Activated CD4-positive, alpha-beta T cell treated with anti-CD3 and anti-CD28 coated beads, Interleukin-2, amount 50 U/mL, for 48 hours (primary cell): Measurements from ENCODE around the gene DCP2.
A peak's percentile ranks its signal among the peaks of the same experiment; 100 is the strongest.
"Not testable (repeated sequence)": the region's sequence is repeated elsewhere in the genome, so short reads cannot be mapped to it uniquely, and the experiment has no call there.

Experiments used
- DNase-seq, 2 experiments: peaks; one replicate each; pipeline ENCODE4 v3.0.0-alpha.2; 2020

The DCP2 gene

DNA sequence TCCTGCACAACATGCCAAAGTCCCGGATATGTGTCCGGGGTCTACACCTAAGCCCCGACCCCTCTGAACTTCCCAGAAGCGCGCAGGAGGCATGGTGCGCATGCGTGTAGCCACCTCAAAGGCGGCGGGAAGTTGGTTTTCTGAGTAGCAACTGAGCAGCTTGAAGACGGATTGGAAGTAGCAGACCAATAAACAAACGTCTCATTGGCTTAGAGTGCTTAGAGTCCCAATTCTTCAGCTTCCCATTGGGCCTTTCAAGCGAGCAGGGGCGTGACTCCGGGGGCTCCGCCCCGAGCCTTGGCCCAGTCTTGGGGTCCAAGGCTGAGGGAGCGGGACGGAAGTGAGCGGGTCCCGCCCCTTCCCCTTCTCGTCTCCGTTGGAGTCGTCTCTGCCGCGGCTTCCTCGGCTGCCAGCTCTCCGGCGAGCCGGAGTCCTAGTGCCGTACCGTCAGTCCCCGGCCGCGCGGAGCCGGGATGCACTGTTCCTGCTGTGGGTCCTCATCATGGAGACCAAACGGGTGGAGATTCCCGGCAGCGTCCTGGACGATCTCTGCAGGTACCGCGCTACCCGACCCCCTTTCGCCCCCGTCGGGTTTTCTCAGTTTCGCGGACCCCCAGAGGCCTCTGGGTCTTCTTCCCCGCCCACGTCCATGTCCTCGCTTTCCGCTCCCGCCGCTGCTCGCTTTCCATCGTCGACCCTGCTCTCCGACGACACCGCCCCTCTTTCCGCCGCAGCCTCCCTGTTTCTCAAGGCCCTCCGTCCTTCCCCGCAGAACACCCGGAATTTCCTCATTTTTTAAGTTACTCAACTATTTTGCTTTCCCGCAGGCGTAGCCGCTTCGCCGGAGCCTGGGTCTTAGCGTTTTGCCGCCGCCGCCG lies at the start of gene DCP2:
TSS of gene DCP2 (plus strand) at position 367 of the 878 bp plus-strand sequence. CDS start at position 503, 136 bp downstream.
- DNase-seq, result peak; percentile 95 to 97

- DNase-seq, result no peak
Observed at GRCh38 chr5:112929336-112930081, 47.1 kb upstream of the DCP2 start.

- no peak for DNase-seq
Observed at GRCh38 chr5:112930082-112930344, 46.6 kb upstream of the DCP2 start.

- no peak for DNase-seq
Observed at GRCh38 chr5:112931473-112931872, 45.1 kb upstream of the DCP2 start.

- no peak for DNase-seq
Observed at GRCh38 chr5:112933105-112933504, 43.5 kb upstream of the DCP2 start.

DNA sequence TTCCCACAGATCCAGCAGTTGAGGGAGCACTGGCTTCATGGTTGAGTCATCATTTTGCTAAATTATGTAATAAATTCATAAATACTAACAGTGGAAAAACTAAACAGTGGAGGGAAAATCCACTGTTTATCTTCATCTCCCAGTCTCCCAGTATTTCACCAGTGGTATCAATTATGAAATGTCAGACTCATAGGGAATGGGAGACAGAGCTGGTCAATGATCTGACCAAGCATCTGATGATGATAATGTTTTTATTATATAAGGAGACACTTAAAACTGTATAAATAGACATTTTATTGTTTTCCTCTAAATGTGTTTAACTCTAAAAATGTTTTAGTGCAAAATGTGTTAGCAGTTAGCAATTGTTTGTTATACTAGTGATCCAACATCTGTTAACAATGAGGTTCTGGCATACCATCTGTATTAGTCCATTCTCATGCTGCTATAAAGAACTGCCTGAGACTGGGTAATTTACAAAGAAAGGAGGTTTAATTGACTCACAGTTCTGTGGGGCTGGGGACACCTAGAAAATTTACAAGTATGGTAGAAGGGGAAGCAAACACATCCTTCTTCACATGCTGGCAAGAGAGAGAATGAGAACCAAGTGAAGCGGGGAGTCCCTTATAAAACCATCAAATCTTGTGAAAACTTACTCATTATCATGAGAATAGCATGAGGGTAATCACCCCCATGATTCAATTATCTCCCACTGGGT lies 42.8 kb upstream of the DCP2 start:
- DNase-seq, result no peak

- DNase-seq, result no peak
Observed at GRCh38 chr5:112934366-112934663, 42.3 kb upstream of the DCP2 start.

DNA sequence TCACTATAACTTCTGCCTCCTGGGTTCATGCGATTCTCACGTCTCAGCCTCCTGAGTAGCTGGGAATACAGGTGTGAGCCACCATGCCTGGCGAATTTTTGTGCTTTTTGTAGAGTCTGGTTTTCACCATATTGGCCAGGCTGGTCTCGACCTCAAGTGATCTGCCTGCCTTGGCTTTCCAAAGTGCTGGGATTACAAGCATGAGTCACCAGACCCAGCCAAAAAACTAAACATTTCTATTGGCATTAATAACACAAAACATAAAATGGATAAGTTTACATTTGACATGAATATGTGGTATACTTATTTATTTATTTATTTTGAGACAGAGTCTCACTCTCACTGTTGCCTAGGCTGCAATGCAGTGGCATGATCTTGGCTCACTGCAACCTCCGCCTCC lies 40.9 kb upstream of the DCP2 start:
- no peak for DNase-seq

GRCh38 chr5:112938286-112938685 lies 38.3 kb upstream of the DCP2 start:
- DNase-seq, result no peak

GRCh38 chr5:112940670-112941069 lies 35.9 kb upstream of the DCP2 start:
- DNase-seq, result no peak

DNA sequence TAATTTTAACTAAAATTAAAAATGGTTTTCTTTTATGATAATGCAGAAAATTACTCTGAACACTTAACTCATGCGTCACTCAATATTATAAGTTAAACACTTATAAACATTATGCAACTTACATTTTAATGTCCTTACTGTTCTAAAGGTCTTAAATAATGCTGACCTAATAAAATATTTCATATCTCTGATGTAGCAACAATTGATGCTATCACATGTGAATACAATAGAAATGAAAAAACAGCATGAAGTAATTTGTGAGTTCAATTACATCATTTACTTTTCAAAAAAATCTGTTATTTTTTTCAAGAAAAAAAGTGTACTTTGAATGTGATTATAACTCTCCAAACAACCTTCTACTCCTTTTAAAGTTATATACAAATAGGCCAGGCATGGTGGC lies 28.1 kb upstream of the DCP2 start:
- no peak for DNase-seq

DNA sequence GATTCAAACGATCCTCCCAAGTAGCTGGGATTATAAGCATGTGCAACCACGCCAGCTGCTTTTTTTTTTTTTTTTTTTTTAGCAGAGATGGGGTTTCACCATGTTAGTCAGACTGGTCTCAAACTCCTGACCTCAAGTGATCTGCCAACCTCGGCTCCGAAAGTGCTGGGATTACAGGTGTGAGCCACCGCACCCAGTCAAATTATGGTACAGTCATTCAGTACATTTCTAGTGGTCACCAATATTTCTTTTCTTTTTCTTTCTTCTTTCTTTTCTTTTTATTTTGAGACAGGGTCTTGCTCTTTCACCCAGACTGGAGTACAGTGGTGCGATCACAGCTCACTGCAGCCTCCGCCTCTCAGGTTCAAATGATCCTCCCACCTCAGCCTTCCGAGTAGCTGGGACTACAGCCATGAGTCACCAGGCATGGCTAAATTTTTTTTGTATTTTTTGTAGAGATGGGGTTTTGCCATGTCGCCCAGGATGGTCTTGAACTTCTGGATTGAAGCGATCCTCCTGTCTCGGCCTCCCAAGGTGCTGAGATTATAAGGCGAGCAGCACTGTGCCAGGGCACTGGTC lies 25.4 kb upstream of the DCP2 start:
- DNase-seq, result peak; percentile 46 to 63

DNA sequence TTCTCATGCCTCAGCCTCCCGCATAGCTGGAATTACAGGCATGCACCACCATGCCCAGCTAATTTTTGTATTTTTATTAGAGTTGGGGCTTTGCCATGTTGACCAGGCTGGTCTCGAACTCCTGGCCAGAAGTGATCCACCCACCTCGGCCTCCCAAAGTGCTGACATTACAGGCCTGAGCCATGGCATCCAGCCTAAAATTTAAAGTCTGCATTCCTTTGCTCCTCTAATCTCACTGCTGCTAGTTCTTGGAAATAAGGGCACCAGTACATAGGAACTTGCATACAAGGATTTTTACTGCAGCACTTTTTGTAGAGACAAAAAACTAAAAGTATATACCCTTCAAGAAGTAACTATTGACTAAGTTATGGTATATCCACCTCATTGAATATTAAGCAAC lies 20.0 kb upstream of the DCP2 start:
- DNase-seq, result no peak

DNA sequence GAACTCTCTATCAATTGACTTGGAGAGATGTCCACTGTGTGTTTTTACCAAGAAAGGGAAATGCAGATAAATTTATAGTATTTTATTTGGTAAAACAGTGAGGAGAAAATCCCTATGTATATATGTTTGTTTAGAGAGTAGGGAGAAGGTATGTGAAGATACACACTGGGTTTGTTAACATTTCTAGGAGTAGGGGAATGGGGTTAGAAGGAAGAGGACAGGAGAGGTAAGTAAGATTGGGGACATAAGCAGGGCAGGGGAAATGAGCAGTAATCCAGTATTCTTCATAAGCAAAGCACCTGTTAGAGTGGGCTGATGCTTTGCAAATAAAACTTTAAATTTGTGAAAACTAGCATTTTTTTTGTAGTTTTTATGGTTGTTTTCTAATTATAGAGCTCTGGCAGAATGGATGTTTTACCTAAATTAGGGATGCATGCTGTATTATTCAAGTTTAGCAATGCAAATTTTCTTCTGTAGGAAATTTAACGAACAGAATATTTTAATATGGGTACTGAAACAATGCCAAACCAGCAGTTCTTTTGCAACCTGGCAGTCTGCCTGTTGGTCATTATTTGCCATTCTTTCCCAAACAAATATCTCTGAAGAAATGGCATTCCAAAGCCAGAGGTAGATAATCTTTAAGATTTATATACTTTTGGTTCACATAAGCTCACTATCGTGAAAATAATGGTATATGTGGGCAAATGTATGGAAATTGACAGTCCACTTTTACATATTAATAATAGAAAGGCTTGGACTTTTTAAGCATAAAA lies 19.4 kb upstream of the DCP2 start:
- no peak for DNase-seq

DNA sequence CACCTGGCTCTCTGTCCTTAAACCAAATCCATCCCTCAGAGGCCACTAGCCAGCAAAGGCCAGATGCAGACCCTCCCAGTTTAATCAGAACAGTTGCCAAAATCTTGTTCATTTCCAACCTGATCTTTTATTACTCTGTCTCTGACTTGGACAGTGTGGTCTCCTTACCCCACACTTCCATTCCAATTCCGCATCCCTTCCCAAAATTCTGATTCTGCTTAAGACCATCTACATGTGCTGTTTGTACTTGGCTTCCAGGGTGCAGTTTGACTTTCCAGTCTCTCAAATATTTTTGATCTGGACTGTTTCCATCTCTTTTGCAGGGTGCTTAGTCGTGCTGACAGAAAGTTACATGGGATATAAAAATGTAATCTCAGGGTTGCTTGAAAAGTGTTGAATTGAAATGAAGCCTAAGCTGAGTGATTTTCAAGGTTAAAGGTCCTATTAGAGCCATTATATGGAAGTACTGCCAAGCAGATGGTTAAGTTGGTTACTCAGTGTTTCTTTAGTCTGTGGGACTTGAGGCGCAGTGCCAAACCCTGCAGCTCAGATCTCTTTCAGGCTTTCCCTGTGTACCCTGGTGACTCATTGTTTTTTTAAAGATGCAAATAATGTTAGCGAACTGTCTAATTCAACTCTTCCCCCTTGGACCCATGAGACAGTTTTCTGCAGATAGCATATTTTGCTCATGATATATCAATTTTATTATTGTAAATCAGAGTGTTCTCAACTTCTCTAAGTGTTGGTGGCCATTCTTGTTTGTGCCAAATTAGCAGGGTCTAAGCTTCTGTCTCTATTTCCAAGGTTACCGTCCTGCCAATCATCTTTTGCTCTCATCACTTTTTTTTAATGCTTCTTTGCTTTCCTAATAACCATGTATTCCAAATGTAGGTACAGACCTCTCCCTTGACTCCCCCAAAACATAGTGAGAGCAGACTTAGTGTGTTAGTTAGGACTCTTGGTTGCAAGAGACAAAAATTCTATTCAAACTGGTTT lies 18.2 kb upstream of the DCP2 start:
- peak; percentile 26 to 35 for DNase-seq

- not testable (repeated sequence) for DNase-seq
Observed at GRCh38 chr5:112959872-112960271, 16.7 kb upstream of the DCP2 start.

DNA sequence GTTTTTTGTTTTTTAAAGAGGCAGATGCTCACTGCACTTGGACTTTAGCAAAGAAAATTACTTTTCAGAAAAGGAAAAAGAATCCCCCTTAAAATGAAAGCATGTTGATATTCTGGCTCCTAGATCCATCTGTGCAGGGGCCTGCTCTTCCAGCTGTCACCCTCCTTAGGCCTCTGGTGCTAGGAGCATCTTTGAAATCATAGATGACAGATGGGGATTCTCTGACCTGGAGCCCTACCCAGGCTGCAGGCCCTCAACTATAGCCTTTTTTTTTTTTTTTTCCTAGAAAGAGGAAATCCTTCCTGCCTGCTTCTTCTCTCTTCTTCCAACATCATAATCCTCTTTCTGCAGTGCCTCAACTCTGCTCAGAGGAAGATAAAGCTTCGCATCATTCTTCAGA lies 16.3 kb upstream of the DCP2 start:
- no peak for DNase-seq

DNA sequence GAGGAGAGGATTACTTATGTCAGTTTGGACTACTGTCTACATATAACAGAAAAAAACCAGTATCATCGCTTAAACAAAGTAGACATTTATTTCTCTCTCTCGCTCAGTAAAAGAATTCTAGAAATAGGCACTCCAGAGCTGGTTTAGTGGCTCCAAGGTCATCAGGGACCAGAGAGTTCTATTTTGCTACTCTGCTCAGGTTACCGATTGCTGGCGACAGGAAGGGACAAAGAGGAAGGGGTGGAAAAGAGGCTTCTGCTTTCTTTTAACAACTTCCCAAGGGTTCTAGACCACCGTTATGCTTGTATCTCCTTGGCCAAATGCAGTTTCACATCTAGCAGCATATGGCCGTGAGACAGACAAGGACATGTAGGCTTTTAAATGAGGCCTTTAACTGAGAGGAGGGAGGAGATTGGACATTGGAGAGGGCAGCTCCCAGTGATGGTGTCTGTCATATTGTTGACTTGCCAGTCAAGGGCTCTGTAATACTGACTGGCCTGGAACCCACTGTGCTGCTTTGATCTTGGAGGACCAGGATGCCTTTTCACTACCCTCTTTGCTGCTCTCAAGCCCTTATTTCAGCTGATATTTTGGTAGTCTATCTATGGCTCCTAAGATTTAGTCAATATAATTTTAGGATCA lies 15.6 kb upstream of the DCP2 start:
- DNase-seq, result no peak

DNA sequence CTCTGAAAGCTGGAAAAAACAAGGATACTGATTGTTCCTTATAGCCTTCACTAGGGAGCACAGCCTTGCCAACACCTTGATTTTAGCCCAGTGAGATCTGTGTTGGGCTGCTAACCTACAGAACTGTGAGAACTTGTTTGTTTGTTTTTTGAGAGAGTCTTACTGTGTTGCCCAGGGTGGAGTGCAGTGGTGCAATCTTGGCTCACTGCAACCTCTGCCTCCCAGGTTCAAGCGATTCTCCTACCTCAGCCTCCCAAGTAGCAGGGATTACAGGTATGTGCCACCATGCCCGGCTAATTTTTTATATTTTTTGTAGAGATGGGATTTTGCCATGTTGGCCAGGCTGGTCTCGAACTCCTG lies 13.2 kb upstream of the DCP2 start:
- DNase-seq, result not testable (repeated sequence)

- DNase-seq, result peak; percentile 22 to 37
Observed at GRCh38 chr5:112965733-112966306, 10.8 kb upstream of the DCP2 start.
